GM18907 (cell line): Measurements from ENCODE around the gene ADNP2.

Source experiments
- ATAC-seq: cut with Tn5 transposase; IDR thresholded peaks from one replicate; pipeline ENCODE4 v1.9.1; 2021; ENCODE audit warnings: mild to moderate bottlenecking, moderate library complexity; ENCODE audit not compliant: unreplicated experiment

ADNP2 gene

DNA sequence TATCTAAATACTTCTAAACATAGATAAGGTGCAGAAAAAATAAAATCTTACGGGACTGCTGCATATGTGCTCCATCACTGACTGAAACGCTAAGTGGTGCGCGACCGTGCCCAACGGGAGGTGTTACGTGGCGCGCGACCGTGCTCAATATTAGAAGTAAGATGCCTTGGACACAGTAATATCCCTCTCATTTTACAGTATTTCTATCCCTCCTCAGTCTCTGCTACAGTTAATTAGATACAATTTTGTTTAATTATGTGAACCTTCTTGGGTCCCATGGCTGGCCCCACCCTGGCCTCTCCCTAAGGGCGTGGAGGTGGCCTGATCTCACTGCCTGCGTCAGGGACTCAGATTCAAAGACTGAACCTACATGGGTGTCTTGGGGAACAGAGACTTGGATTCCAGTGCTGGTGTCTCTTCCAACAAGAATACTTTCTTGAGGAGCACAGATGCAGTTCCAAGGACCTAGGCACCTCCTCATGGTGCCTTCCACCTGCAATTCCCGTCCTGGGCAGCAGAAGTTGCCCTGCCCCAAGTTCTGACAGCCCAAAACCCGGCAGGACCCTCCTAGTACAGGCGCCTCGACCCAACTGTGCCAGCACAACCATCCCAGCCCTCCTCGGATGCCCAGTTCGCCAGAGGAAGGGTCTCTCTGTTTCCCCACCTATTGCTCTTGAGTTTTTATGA is 79.0 kb downstream of the ADNP2 start:
- ATAC-seq: no peak

DNA sequence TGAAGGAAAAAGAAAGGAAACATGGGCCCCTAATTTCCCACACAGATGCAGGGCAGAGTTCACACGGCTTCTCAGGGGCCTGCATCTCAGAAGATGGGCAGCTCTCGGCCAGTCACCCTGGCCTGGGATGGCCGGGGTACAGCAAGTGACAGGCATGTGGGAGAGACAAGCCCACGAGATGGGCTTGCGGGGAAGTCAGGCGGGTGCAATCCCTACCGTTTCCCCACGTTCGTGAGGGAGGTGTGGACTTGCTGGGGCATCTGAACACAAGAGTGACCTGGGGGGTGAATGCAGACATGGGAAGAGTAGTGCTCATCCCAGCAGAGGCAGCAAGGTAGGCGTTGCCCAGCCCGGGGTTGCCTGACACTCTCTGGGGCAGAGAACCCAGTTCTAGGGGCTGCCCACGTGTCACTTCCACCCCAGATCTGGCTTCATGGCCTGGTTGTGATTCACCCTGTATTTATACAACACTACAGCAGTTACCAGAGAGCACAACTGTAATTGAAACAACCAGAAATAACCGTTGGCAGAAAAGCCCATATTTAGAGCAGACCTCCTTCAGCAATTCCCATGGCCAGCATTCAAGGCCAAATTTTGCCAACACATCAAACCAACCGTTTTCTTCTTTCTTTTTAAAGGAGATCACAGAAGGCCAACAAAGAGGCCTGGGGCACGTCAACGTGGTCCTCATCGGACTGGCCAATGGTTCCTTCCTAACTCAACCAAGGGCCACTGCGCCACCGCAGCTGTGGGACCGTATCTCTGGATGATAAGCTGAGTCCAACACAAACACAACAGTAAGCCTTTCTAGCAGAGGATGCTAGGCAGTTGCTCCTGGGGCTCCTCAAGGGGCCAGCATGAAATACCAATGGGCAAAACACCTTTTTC is 79.8 kb downstream of the ADNP2 start:
- no peak for ATAC-seq

DNA sequence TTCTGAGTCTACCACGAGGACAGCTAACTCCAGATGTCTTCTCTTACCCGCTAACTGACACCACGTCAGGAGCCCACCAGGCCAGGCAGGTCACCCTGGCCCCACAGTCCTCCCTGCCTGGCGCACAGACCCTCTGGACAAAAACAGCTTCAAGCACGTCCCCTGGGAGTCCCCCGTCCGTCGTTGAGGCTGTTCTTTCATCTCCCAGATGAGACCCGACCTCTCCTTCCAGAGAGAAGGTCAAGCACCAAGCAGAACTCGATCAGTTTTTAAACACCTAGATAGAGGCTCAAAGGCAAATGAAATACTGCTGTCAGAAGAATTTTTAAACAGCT is 80.4 kb downstream of the ADNP2 start:
- no peak for ATAC-seq
